Spleen (tissue), 7 donors: ENCODE measurements around the gene ASH1L.

Experiments used
- POLR2A ChIP-seq, 3 donors: fragments of 450-650 bp; IDR thresholded peaks; one replicate each; pipeline ENCODE4 v1.5.1; 2017; ENCODE audit warnings: antibody characterized with exemption in 3 of 3, mild to moderate bottlenecking in 1 of 3
- POLR2AphosphoS5 ChIP-seq, 3 donors: sonication (generic); formaldehyde crosslinking; IDR thresholded peaks; one replicate each; pipeline ENCODE4 v1.5.1; 2017; ENCODE audit warnings: antibody characterized with exemption in 3 of 3
- TF ChIP-seq, protein P1 (sequence below), 11 experiments: fragments of 200-600 bp in 7 of 11; fragments of 450-650 bp in 4 of 11; sonication (generic) in 4 of 11; IDR thresholded peaks in 8 of 11; conservative IDR thresholded peaks in 3 of 11; 1 replicate in 7 of 11; 2 replicates in 4 of 11; pipeline versions ENCODE4 v1.4.0 to v1.8.0; 2016 to 2021; ENCODE audit warnings: antibody characterized with exemption in 11 of 11, inconsistent platforms in 4 of 11, mild to moderate bottlenecking in 1 of 11
- donor health status: DM: no; HTN: no; CAD: no; lungs with moderate emphysema.
- donor health status: DM: no; HTN: no; CAD: no.
- donor health status: DM: no; HTN: no; CAD: no.

DNA sequence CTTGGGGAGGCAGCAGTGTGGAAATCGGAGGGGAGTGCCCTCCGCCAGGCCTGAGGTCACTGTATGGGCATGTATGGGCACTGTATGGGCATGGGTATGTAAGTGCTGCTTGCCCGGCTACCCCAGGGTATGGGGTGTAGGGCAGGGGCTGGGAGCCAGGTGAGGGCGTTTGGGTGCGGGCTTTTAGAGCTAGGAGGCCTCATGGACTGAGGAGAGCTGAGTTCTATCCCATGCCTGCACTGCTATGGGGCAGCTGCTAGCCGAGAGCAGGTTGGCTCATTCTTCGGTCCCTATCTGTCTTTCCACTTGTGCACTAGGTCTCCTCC, 266.7 kb downstream of the ASH1L start:
- TF ChIP-seq POLR2AphosphoS5 (IDR thresholded peaks at IDR 0.05) (no peak), POLR2A (IDR thresholded peaks at IDR 0.05) (no peak)
- TF ChIP-seq, protein P1, sequence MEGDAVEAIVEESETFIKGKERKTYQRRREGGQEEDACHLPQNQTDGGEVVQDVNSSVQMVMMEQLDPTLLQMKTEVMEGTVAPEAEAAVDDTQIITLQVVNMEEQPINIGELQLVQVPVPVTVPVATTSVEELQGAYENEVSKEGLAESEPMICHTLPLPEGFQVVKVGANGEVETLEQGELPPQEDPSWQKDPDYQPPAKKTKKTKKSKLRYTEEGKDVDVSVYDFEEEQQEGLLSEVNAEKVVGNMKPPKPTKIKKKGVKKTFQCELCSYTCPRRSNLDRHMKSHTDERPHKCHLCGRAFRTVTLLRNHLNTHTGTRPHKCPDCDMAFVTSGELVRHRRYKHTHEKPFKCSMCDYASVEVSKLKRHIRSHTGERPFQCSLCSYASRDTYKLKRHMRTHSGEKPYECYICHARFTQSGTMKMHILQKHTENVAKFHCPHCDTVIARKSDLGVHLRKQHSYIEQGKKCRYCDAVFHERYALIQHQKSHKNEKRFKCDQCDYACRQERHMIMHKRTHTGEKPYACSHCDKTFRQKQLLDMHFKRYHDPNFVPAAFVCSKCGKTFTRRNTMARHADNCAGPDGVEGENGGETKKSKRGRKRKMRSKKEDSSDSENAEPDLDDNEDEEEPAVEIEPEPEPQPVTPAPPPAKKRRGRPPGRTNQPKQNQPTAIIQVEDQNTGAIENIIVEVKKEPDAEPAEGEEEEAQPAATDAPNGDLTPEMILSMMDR (IDR thresholded peaks at IDR 0.05 in 8 of 11, conservative IDR thresholded peaks at IDR 0.05 in 3 of 11) = no peak
